ENCODE data around the gene XRN2.
"Not testable (repeated sequence)": the region's sequence is repeated elsewhere in the genome, so short reads cannot be mapped to it uniquely, and the experiment has no call there.

XRN2 gene

GRCh38 chr20:21352703-21353102, 49.6 kb downstream of the XRN2 start:
- DNase-seq, result peak; percentile 59

GRCh38 chr20:21353236-21353635, 50.1 kb downstream of the XRN2 start:
- DNase-seq, result peak; percentile 40

GRCh38 chr20:21355981-21356380, 52.9 kb downstream of the XRN2 start:
- DNase-seq, result no peak

GRCh38 chr20:21356386-21356785, 53.3 kb downstream of the XRN2 start:
- no peak for DNase-seq

DNA sequence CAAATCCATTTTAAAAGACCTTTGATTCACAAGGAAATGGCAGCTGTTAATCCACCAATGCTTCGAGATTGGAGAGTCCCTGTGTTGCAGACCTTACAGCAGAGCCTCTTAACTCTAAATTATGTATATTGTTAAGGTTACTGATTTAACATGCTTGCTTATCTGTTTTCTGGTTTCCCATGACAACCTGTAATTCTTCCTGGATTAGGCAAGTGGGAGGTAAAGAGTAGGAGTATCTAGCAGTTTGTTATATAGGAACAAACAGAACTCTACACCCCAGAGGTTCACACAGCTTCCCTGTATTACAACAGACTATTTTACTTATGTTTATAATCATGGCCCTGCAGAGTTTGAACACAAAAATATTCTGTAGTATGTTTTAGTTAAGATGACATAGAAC, 54.7 kb downstream of the XRN2 start:
- no peak for DNase-seq

DNA sequence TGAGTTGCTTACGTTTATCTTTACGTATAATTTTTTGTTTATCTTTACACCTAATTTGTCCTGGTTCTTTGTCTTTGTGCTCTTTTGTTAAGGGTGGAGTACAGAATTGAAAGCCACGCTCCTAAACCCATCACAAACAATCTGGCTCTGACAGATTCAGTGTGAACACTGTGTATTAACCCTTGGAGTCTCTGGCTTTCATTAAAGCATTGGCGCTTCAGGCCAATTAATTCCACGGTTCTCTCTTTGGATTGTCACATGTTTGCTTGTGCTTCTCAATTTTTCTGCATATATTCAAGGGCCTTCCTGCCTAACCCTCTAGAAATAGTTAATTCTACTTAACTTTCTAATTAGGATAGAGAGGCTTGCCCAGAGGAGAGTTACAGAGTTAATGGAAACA, 55.6 kb downstream of the XRN2 start:
- DNase-seq, result no peak

GRCh38 chr20:21360705-21361104, 57.6 kb downstream of the XRN2 start:
- peak; percentile 6 for DNase-seq

DNA sequence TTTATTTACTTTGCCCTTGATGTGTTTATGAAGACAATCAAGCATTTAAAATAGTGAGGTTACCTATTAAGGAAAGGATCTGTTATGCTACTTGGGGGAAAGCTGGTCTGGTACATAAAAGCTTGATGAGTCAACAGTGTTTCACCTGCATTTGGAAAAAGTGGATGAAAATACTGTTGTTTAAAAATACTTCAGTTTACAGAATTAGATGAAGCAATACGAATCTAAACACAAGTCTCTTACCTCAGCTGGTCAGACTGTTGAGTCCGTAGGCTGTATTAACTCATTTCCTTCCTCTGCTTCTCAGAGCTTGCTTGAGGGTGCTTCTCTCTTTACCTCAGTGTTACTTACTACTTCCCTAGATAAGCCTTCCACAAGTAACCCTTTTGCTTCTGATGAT, 58.1 kb downstream of the XRN2 start:
- no peak for DNase-seq

GRCh38 chr20:21364413-21364812, 61.3 kb downstream of the XRN2 start:
- no peak for DNase-seq

GRCh38 chr20:21365771-21366170, 62.6 kb downstream of the XRN2 start:
- no peak for DNase-seq

GRCh38 chr20:21366273-21366672, 63.1 kb downstream of the XRN2 start:
- DNase-seq, result not testable (repeated sequence)

GRCh38 chr20:21368791-21369190, 65.7 kb downstream of the XRN2 start:
- DNase-seq, result no peak

GRCh38 chr20:21371193-21371592, 68.1 kb downstream of the XRN2 start:
- DNase-seq, result no peak

DNA sequence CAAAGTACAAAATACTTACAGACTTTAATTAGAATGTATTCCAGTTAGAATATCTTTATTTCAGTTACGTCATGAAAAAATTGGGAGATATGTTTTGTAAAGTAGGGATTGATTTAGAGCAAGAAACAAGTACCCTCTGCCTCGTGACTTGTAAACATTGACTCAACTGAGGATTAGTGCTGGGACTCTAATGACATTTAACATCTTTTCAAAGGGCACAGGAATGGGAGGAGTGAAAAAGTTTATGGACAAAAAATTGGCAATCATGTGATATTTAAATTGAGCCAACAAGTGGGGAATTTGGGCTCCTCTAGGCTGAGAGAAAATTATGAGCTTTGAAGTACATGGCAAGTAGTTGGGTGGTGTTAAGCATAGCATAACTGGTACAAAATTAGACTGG, 68.9 kb downstream of the XRN2 start:
- no peak for DNase-seq

DNA sequence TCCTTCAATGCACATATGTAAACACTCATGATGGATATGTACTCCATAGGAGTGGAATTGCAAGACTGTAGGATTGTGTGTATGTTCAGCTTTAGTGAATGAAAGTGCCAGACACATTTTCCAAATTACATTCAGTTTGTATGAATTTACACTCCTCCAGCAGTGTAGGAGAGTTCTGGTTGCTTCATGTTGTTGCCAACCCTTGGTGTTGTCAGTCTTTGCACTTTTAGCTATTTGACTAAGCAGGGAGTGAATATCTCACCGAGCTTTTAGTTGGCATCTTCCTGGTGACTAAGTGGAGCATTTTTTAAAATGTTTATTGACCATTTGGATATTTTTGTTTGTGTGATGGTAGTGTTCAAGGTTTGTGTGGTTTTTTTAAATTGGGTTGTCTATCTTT, 70.3 kb downstream of the XRN2 start:
- no peak for DNase-seq

GRCh38 chr20:21376626-21377025, 73.5 kb downstream of the XRN2 start:
- DNase-seq, result no peak

- DNase-seq, result no peak
Observed at GRCh38 chr20:21377701-21378100, 74.6 kb downstream of the XRN2 start.

DNA sequence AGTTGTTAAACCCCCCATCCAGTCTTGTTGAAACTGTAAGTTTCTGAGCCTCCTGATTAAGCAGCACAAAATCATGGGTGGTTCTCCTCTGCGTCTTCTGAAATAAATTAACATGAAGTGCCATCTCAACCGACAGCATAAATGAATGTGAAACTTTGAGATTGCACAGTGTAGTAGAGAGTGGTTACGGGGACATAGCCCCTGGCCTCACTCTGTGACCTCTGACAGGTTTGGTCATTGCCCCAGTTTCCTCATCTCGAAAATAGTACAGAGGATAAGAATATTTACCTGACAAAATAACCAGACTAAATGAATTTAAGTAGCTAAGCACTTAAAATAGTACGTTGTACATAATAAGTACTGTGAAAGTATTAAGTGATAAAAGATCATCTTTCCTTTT, 75.1 kb downstream of the XRN2 start:
- no peak for DNase-seq

- no peak for DNase-seq
Observed at GRCh38 chr20:21380711-21381110, 77.6 kb downstream of the XRN2 start.

- DNase-seq, result no peak
Observed at GRCh38 chr20:21381619-21382018, 78.5 kb downstream of the XRN2 start.

- DNase-seq, result no peak
Observed at GRCh38 chr20:21384308-21384892, 81.3 kb downstream of the XRN2 start.

GRCh38 chr20:21386111-21386510, 83.0 kb downstream of the XRN2 start:
- DNase-seq, result no peak

DNA sequence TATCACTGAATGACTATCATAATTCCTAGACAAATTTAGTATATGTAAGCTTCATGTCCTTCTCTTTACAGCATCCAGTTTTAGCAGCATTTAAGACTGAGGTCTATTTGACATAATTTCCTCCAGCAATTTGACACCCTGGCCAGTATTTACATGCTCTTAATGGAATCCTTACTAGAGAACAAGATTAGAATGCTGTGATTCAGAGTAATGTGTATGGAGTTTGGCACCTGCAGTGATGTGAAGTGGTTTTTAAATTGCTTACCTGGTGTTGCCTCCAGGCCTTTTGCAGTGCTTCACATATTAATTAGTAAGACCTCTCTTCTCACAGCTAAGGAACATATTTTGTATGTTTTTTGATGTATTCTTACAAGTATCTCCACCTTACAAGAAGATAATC, 84.4 kb downstream of the XRN2 start:
- no peak for DNase-seq

GRCh38 chr20:21388566-21388965, 85.4 kb downstream of the XRN2 start:
- no peak for DNase-seq

DNA sequence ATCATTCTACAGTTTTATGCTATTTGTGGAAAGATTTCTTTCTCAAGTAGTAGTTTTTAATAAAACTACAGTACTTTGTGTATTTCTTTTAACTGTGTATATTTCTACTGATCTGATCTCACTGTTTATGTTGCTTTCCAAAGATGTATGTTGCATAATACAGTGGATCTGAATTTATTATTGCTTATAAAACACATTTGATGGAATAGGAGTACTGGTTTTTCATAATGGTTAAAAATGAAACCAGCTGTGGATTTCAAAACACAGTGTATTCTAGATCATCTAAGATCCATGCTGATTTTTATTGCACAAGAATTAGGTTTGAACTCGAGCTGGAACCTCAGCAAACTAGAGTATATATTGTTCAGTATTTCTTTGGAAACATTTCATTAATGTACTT, 86.2 kb downstream of the XRN2 start:
- no peak for DNase-seq

DNA sequence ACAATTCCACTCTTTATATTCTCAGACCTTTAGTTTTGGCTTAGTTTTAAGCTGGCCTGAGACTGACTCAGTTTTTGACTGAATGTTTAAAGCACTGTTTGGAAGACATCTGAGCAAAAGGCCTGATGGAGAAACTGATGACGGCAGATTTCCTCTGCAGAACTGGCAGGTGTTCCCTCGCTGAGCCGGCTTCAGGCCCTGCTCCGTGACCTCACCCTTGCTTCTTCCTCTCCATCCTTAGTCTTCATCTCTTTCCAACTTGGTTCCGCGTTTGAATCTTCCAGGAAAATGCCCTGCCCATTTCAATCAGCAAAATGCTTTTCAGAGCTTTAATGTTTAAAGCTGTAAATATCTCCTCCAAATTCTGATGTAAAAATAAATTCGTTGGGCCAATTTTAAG, 87.6 kb downstream of the XRN2 start:
- no peak for DNase-seq
